ENCODE data around the gene SLC25A20.

Gene SLC25A20

DNA sequence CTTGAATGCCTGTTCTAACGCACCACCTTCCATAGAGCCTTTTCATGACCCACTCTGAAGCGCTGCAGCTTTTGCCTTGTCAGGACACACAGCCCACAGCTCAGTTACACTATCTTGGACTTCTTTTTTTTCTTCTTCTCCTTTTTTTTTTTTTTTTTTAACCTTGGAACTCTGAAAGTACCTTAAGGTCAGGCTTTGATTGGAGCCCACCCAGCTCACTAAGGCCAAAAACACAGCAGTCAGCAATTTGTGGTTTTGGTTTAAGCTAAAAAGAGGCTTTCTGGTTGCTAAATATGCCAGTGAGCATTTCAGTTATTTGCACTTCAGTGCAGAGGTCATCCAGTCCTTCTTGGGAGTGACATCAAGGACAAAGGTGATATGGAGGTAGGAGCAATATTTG lies 1.7 kb downstream of the SLC25A20 start:
- Histone ChIP-seq H3K4me3 (ENCODE audit: insufficient read length, low read depth) (no peak overlapping the region), H3K36me3 (ENCODE audit: insufficient read depth, insufficient read length, low read length) (no peaks in the 10 kb centered on the region), H3K9ac (ENCODE audit: insufficient read length, low read depth) (no peak overlapping the region), H3K9me3 (ENCODE audit: insufficient read depth, low read length) (no peaks in the 10 kb centered on the region), H3K27me3 (ENCODE audit: insufficient read depth, insufficient read length) (peaks cover 7% of the 10 kb centered on the region), H3K4me1 (ENCODE audit: insufficient read depth, insufficient read length) (peaks cover 7% of the 10 kb centered on the region)
- no peak for TF ChIP-seq ZNF274 (IDR thresholded peaks at IDR 0.05; ENCODE audit: low read depth, low read length)
- TF ChIP-seq YY1 (IDR thresholded peaks at IDR 0.05; ENCODE audit: insufficient read depth, insufficient read length) = no peak
- no peak for TF ChIP-seq SUZ12 (IDR thresholded peaks at IDR 0.05; ENCODE audit: extremely low read depth, insufficient read depth, insufficient read length)
- DNase-seq (ENCODE audit: low read depth, low spot score) = no peak

DNA sequence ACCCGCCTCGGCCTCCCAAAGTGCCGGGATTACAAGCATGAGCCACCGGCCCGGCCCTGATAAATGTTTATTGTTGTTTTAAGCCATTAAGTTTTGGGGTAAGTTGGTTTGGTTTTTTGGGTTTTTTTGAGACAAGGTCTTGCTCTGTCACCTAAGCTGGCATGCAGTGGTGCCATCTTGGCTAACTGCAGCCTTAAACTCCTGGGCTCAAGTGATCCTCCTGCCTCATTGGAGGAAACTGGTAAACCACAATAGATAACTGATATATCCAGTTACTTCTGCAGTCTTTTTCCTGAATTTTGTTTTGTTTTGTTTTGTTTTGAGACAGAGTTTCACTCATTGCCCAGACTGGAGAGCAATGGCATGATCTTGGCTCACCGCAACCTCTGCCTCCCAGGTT lies 4.2 kb downstream of the SLC25A20 start:
- Histone ChIP-seq H3K36me3 (ENCODE audit: insufficient read depth, insufficient read length, low read length) (no peaks in the 10 kb centered on the region), H3K4me1 (ENCODE audit: insufficient read depth, insufficient read length) (peaks cover 7% of the 10 kb centered on the region), H3K27me3 (ENCODE audit: insufficient read depth, insufficient read length) (peaks cover 7% of the 10 kb centered on the region), H3K9ac (ENCODE audit: insufficient read length, low read depth) (no peak overlapping the region), H3K4me3 (ENCODE audit: insufficient read length, low read depth) (no peak overlapping the region), H3K9me3 (ENCODE audit: insufficient read depth, low read length) (no peaks in the 10 kb centered on the region)
- DNase-seq (ENCODE audit: low read depth, low spot score) = no peak
- TF ChIP-seq ZNF274 (IDR thresholded peaks at IDR 0.05; ENCODE audit: low read depth, low read length) = no peak
- TF ChIP-seq YY1 (IDR thresholded peaks at IDR 0.05; ENCODE audit: insufficient read depth, insufficient read length) = no peak
- TF ChIP-seq SUZ12 (IDR thresholded peaks at IDR 0.05; ENCODE audit: extremely low read depth, insufficient read depth, insufficient read length) = no peak

DNA sequence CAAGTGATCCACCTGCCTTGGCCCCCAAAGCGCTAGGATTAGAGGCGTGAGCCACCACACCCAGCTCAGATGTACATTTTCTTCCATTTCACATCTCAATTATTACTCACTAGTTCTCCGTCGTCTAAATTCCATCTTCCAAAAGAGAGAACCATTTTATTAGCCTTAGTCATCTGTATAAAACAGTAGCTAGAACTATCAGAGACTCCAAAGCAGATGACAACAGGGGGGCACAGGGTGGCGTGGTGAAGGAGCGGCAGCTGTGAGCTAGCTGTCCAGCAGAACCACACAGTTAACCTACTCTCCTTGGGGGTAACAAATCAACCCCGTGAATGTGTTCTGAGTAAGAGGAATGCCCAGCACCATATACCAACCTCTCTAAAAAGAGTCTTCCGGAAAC lies 7.1 kb downstream of the SLC25A20 start:
- H3K4me3 ChIP-seq (ENCODE audit: insufficient read length, low read depth) = no peak overlapping the region
- H3K9ac ChIP-seq (ENCODE audit: insufficient read length, low read depth) = no peak overlapping the region

DNA sequence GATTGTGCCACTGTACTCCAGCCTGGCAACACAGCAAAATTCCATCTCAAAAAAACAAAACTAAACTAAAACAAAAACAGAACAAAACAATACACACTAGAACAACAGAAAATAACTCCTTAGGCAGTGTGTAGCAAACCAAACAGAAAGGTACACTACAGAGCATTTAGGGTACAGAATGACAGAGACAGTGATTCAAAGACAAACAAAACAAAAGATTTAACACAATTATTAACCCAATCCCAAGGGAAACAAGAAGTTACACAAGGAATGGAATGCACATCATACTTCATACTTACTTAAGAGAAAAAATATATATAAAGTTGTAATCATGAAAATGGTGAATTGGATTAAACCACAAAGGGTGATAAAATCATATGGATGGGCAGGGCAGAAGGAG lies 12.9 kb downstream of the SLC25A20 start:
- no peaks in the 10 kb centered on the region for H3K4me1 ChIP-seq (ENCODE audit: insufficient read depth, insufficient read length)
- H3K27me3 ChIP-seq (ENCODE audit: insufficient read depth, insufficient read length) = no peaks in the 10 kb centered on the region
- H3K4me3 ChIP-seq (ENCODE audit: insufficient read length, low read depth) = no peak overlapping the region
- DNase-seq (ENCODE audit: low read depth, low spot score) = no peak
- no peak overlapping the region for H3K9ac ChIP-seq (ENCODE audit: insufficient read length, low read depth)
- TF ChIP-seq ZNF274 (IDR thresholded peaks at IDR 0.05; ENCODE audit: low read depth, low read length) (no peak), YY1 (IDR thresholded peaks at IDR 0.05; ENCODE audit: insufficient read depth, insufficient read length) (no peak), SUZ12 (IDR thresholded peaks at IDR 0.05; ENCODE audit: extremely low read depth, insufficient read depth, insufficient read length) (no peak)
- H3K9me3 ChIP-seq (ENCODE audit: insufficient read depth, low read length) = no peaks in the 10 kb centered on the region
- H3K36me3 ChIP-seq (ENCODE audit: insufficient read depth, insufficient read length, low read length) = no peaks in the 10 kb centered on the region

More for the DNA sequence above, 7.1 kb downstream of the SLC25A20 start:
- no peaks in the 10 kb centered on the region for H3K4me1 ChIP-seq (ENCODE audit: insufficient read depth, insufficient read length)
- TF ChIP-seq ZNF274 (IDR thresholded peaks at IDR 0.05; ENCODE audit: low read depth, low read length) = no peak
- TF ChIP-seq SUZ12 (IDR thresholded peaks at IDR 0.05; ENCODE audit: extremely low read depth, insufficient read depth, insufficient read length) = no peak
- no peak for TF ChIP-seq YY1 (IDR thresholded peaks at IDR 0.05; ENCODE audit: insufficient read depth, insufficient read length)
- H3K27me3 ChIP-seq (ENCODE audit: insufficient read depth, insufficient read length) = no peaks in the 10 kb centered on the region
- no peaks in the 10 kb centered on the region for H3K36me3 ChIP-seq (ENCODE audit: insufficient read depth, insufficient read length, low read length)
- DNase-seq (ENCODE audit: low read depth, low spot score) = no peak
- H3K9me3 ChIP-seq (ENCODE audit: insufficient read depth, low read length) = no peaks in the 10 kb centered on the region

DNA sequence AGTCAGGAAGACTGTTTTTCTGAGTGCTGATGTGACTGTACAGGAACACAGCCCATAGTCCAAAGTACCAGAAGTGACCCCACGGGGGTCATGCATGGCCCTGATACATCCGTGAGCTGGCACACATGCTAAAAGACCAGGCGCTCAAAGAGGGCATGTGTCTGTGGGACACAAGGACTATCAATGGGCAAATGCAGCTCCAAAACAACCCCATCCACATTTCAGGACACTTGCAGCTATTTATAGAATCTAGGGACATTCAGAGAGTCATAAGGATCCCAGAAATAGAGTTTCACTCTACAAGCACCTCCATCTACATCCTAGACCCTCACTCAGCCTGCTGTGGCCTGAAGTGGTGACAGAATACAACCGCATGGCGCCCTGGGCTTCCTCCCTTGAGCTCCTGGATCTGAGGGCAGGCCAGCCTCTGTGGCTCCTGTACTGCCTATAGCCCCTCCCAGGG lies 17.0 kb downstream of the SLC25A20 start:
- Histone ChIP-seq H3K27me3 (ENCODE audit: insufficient read depth, insufficient read length) (no peaks in the 10 kb centered on the region), H3K4me1 (ENCODE audit: insufficient read depth, insufficient read length) (no peaks in the 10 kb centered on the region), H3K9ac (ENCODE audit: insufficient read length, low read depth) (no peak overlapping the region), H3K36me3 (ENCODE audit: insufficient read depth, insufficient read length, low read length) (no peaks in the 10 kb centered on the region), H3K4me3 (ENCODE audit: insufficient read length, low read depth) (no peak overlapping the region), H3K9me3 (ENCODE audit: insufficient read depth, low read length) (no peaks in the 10 kb centered on the region)
- TF ChIP-seq ZNF274 (IDR thresholded peaks at IDR 0.05; ENCODE audit: low read depth, low read length) = no peak
- no peak for TF ChIP-seq SUZ12 (IDR thresholded peaks at IDR 0.05; ENCODE audit: extremely low read depth, insufficient read depth, insufficient read length)
- TF ChIP-seq YY1 (IDR thresholded peaks at IDR 0.05; ENCODE audit: insufficient read depth, insufficient read length) = no peak
- no peak for DNase-seq (ENCODE audit: low read depth, low spot score)

DNA sequence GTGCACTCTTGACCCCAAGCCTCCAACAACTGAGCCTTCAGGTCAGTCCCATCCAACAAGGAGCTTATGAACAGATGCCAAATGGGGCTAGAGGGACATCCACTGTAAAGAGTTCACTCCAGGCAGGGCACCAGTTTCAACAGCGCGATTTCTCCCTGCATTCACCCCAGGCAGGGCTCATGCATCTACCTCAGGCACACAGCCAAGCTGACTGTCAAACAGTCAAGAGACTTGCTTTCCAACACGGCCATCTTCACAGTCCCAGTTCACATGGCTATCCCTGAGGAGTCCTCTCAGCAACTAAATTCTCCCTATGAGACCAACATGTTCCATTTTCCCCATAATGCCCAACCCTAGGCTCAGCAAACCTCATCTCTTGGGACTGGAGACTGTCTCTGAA lies 17.7 kb downstream of the SLC25A20 start:
- Histone ChIP-seq H3K9ac (ENCODE audit: insufficient read length, low read depth) (no peak overlapping the region), H3K4me3 (ENCODE audit: insufficient read length, low read depth) (no peak overlapping the region), H3K9me3 (ENCODE audit: insufficient read depth, low read length) (no peaks in the 10 kb centered on the region), H3K4me1 (ENCODE audit: insufficient read depth, insufficient read length) (no peaks in the 10 kb centered on the region), H3K27me3 (ENCODE audit: insufficient read depth, insufficient read length) (no peaks in the 10 kb centered on the region), H3K36me3 (ENCODE audit: insufficient read depth, insufficient read length, low read length) (no peaks in the 10 kb centered on the region)
- DNase-seq (ENCODE audit: low read depth, low spot score) = no peak
- TF ChIP-seq ZNF274 (IDR thresholded peaks at IDR 0.05; ENCODE audit: low read depth, low read length) (no peak), SUZ12 (IDR thresholded peaks at IDR 0.05; ENCODE audit: extremely low read depth, insufficient read depth, insufficient read length) (no peak), YY1 (IDR thresholded peaks at IDR 0.05; ENCODE audit: insufficient read depth, insufficient read length) (no peak)

DNA sequence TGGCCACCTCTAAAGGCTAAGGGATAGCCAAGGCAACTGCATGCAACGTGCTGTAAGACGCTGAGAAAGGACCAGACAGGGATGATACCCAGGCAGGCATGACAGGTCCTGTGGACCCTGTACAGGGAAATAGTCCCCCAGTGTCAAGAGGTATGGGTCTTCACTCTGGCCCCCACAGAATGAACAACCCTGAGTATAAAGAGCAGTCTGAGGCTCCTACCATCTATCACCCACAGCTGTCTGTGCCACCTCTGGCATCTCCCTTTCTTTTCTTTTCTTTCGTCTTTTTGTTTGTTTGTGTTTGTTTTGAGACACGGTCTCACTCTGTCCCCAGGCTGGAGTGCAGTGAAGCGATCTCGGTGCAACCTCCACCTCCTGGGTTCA lies 18.7 kb downstream of the SLC25A20 start:
- H3K4me3 ChIP-seq (ENCODE audit: insufficient read length, low read depth) = no peak overlapping the region
- H3K27me3 ChIP-seq (ENCODE audit: insufficient read depth, insufficient read length) = no peaks in the 10 kb centered on the region
- DNase-seq (ENCODE audit: low read depth, low spot score) = no peak
- no peaks in the 10 kb centered on the region for H3K4me1 ChIP-seq (ENCODE audit: insufficient read depth, insufficient read length)
- no peaks in the 10 kb centered on the region for H3K36me3 ChIP-seq (ENCODE audit: insufficient read depth, insufficient read length, low read length)
- TF ChIP-seq SUZ12 (IDR thresholded peaks at IDR 0.05; ENCODE audit: extremely low read depth, insufficient read depth, insufficient read length) (no peak), ZNF274 (IDR thresholded peaks at IDR 0.05; ENCODE audit: low read depth, low read length) (no peak), YY1 (IDR thresholded peaks at IDR 0.05; ENCODE audit: insufficient read depth, insufficient read length) (no peak)
- no peak overlapping the region for H3K9ac ChIP-seq (ENCODE audit: insufficient read length, low read depth)
- no peaks in the 10 kb centered on the region for H3K9me3 ChIP-seq (ENCODE audit: insufficient read depth, low read length)
